Urinary bladder (tissue), 4 donors: ENCODE measurements around the gene PEX26. TPM values are rescaled to one million over a fixed set of nuclear protein-coding genes. Genes with fewer than 3 reads are reported as not detected.
"Not testable (repeated sequence)": the region's sequence is repeated elsewhere in the genome, so short reads cannot be mapped to it uniquely, and the experiment has no call there.

Source experiments
- DNase-seq: peaks from one replicate; pipeline ENCODE4 v3.0.0-alpha.2; 2015; ENCODE audit errors: extremely low spot score
- H3K27ac ChIP-seq: one replicate; pipeline ENCODE4 v1.5.1; 2013; ENCODE audit warnings: low read depth, mild to moderate bottlenecking, moderate library complexity
- H3K36me3 ChIP-seq: one replicate; pipeline ENCODE4 v1.6.1; 2013; ENCODE audit warnings: mild to moderate bottlenecking, moderate library complexity; ENCODE audit not compliant: insufficient read depth
- H3K4me1 ChIP-seq: one replicate; pipeline ENCODE4 v1.6.1; 2013; ENCODE audit warnings: mild to moderate bottlenecking, moderate library complexity; ENCODE audit not compliant: insufficient read depth
- H3K4me3 ChIP-seq: one replicate; pipeline ENCODE4 v1.5.1; 2013; ENCODE audit warnings: low read depth, low read length
- WGBS: extraction: QIAGEN DNeasy Blood & Tissue Kit; methylation state at CpG from one replicate; pipeline ENCODE4 v1.1.7; 2013; 5-methylcytosine and 5-hydroxymethylcytosine counted together
- polyA plus RNA-seq: library from polyadenylated mRNA; stranded (reverse); fragments of 200-250 nt; gene quantifications from one replicate; pipeline ENCODE4 v1.2.3, GENCODE V29; 2013
- total RNA-seq: library from RNA; depleted of rRNA; stranded (reverse); fragments of >200 nt; gene quantifications from one replicate; pipeline ENCODE4 v1.2.3, GENCODE V29; 2014
- donor health status: healthy with polysubstance abuse.
- donor health status: healthy.

PEX26 gene
- total and polyA plus RNA-seq, 2 donors: 11.9 to 17.5 TPM

DNA sequence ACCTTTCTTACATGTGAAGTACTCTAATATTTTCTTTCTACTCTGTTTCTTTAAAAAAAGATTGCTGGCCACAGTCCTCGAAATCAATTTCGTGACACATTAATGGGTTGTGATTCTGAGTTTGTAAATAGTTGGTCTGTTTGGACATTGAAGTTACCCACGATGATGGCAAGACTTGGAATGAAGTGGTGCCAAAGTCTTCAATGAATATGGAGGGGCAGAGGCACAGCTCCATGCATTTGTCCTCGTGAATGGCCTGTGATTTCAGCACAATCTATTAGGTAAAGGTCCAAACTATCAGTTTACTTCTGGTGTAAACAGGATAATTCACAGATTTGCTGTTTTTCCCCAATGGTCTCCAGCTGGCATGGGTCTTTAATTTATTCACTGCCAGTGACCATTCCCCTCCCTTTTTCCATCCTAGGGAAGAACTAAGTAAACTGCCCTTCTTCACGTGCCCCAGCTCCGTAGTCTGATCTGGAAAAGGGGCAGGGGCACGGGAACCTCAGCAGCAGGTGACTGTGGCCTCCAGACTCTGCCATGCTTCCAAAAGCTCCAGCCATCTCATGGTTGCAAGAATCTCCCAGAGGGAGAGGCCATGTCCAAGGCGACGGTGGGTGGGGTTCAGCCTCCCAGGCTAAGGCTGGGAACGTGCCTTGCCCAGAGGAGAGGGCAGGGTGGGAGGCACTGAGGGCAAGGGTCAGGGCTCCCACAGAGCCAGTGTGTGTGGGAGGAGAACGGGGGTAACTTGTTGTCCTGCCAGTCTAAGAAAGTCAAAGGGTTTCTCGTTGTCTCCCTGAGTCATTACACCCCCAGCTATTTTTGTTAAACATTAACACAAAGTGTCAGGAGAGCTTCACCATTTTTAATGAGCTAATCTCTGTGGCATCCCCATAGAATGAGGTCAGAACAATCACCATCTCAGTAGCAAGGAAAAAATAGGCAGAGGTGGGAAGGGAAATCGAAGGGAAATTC, 16.9 kb upstream of the PEX26 start:
- Histone ChIP-seq H3K4me3 (no peak overlapping the region), H3K4me1 (no peaks in the 10 kb centered on the region), H3K27ac (no peak overlapping the region), H3K36me3 (no peaks in the 10 kb centered on the region)
- 61% methylated on average over 13 of the region's 13 CpGs for WGBS
- no peak for DNase-seq

DNA sequence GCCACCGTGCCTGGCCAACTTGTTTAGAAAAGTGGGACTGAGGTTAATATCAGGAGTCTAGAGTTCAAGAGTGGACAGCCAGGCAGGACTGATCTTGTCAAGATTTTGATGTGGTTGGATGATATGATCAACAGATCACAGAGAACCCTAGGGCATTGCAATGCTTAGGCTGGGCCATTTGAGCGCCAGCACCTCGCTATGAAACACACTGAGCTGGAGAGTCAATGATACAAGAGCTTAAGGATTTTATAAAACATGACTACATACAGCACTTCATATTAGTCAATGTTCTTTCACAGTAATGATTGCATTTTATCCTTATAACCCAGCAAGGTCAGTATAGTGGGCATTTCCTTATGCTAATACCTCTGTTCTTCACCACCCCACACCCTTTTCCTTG, 15.4 kb upstream of the PEX26 start:
- no peaks in the 10 kb centered on the region for H3K36me3 ChIP-seq
- no peak overlapping the region for H3K4me3 ChIP-seq
- H3K4me1 ChIP-seq: no peaks in the 10 kb centered on the region
- no peak overlapping the region for H3K27ac ChIP-seq
- DNase-seq: no peak
- 92% methylated on average over 3 of the region's 3 CpGs for WGBS

DNA sequence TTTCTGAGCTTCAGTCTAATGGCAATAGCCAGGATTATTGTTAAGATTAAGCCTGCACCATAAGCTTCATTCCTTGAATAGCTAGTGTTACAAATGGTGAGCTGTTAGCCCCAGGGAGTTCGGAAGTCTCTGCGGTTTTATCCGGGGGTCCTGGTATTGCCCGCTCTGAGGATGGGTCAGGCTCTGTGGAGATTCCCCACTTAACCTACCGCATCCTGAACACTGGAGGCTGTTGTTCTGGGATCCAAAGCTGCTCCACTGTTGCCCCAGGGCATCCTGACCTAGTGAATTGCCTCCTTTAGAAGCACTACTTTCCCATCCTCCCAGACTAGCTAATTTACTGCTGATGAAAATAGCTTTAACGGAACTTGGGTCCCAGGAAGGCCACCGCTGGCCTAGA, 14.5 kb upstream of the PEX26 start:
- Histone ChIP-seq H3K4me3 (no peak overlapping the region), H3K4me1 (no peaks in the 10 kb centered on the region), H3K36me3 (no peaks in the 10 kb centered on the region), H3K27ac (no peak overlapping the region)
- WGBS: 87% methylated on average over 7 of the region's 7 CpGs
- DNase-seq: no peak

DNA sequence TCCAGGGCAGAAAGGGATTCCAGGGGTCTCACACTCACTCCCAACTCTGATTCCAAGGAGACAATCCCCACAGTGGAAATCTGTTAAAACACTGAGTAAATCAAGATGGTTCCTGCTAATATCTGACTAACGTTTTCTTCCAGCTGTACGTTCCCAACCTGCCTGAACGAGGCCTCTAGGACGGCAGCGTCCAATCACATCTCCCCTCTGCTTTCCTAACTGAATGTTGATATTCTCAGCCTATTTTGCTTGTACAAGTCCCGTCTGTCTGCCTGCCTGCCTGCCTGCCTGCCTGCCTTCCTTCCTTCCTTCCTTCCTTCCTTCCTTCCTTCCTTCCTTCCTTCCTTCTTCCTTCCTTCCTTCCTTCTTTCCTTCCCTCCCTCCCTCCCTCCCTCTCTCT, 14.1 kb upstream of the PEX26 start:
- H3K27ac ChIP-seq, H3K4me1 ChIP-seq, H3K36me3 ChIP-seq, H3K4me3 ChIP-seq, DNase-seq: not testable (repeated sequence)
- WGBS: 76% methylated on average over 6 of the region's 6 CpGs

DNA sequence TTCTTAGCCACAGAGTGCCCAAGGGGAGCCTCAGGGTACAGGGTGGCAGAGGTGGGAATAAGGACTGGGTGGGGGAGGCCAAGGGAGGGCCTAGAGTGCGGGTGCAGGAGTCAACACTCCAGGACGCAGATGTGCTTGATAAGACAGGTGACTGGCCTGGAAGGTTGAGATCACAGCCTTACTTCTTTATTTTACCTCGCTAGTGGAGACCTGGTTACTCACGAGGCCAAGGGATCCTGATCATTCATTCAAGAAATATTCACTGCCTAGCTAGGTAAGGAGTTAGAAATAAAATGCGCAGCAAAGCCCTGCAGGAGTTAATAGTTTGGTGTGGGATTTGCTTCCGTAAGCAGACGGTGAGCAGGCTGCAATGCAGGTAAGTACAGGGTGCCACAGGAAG, 13.2 kb upstream of the PEX26 start:
- no peak overlapping the region for H3K4me3 ChIP-seq
- no peaks in the 10 kb centered on the region for H3K36me3 ChIP-seq
- H3K4me1 ChIP-seq: no peaks in the 10 kb centered on the region
- no peak for DNase-seq
- WGBS: 91% methylated on average over 7 of the region's 7 CpGs
- no peak overlapping the region for H3K27ac ChIP-seq

DNA sequence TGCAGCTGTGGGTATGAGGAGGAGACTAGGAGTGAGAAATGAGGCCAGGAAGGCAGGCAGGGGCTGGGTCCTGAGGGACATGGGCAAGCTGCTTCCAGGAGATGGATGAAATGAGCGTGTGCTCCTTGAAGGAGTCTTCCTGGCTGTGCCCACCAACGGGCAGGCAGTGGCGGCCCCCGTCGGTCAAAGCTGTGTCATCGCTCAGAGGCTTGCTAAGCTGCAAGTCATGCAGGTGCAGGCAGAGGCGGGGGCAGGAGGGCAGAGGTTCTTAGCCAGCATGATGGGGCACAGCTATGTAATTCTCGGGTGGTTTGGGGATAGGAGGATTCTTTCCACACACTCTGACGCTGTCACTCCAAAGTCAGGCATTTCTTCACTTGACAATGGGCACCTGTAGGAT, 12.5 kb upstream of the PEX26 start:
- Histone ChIP-seq H3K27ac (no peak overlapping the region), H3K4me3 (no peak overlapping the region), H3K36me3 (no peaks in the 10 kb centered on the region), H3K4me1 (no peaks in the 10 kb centered on the region)
- 73% methylated on average over 9 of the region's 9 CpGs for WGBS
- DNase-seq: no peak

DNA sequence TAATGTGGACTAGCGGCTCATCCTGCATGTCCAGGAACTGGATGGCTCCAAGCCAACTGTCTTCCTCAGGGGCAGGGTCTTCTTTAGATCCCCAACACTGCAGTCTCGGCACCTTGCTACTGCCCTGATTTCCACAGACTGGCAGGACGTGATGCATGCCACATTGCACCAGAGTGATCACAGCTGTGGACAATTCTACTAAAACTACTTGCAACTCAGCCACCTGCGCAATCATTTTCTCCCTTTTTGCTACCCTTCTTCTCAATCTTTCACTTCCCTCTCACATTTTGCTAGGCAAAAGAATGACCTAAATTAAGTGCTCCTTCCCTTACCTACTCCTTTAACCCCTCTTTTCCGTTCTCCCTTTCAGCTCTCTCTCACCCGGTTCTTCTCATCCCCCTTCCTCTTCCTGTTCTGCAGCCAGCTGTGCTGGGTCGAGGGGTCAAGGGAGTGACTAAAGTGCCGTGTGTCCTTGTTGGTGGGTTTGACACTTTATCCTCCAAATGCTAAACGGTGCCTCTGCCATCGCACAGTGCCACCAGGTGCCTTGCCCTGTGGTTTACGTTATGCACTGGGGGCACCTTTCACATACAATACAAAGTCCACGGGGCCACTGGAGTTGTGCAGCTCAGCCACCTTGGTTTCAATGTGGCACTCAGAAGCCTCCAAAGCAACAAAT, 11.5 kb upstream of the PEX26 start:
- WGBS: 57% methylated on average over 12 of the region's 12 CpGs
- Histone ChIP-seq H3K4me3 (no peak overlapping the region), H3K27ac (no peak overlapping the region)

DNA sequence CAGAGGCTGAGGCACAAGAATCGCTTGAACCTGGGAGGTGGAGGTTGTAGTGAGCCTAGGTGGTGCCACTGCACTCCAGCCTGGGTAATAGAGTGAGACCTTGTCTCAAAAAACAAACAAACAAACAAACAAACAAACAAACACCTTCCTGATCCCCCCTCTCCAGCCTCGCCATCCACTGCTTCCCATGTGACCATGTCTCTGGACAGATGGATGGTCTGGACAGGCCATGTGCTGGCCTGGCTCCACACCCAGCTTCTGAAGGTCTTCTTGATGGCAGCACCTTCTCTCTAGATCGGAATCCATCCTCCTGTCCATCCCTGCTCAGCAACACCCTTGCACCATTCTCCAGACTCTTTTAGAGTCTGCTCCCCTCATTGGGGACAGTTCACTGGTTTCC, 10.7 kb upstream of the PEX26 start:
- no peak for DNase-seq
- Histone ChIP-seq H3K27ac (no peak overlapping the region), H3K36me3 (no peaks in the 10 kb centered on the region), H3K4me1 (no peaks in the 10 kb centered on the region), H3K4me3 (no peak overlapping the region)
- 94% methylated on average over 3 of the region's 3 CpGs for WGBS

More for the DNA sequence above, 11.5 kb upstream of the PEX26 start:
- no peaks in the 10 kb centered on the region for H3K4me1 ChIP-seq
- DNase-seq: no peak
- H3K36me3 ChIP-seq: no peaks in the 10 kb centered on the region

DNA sequence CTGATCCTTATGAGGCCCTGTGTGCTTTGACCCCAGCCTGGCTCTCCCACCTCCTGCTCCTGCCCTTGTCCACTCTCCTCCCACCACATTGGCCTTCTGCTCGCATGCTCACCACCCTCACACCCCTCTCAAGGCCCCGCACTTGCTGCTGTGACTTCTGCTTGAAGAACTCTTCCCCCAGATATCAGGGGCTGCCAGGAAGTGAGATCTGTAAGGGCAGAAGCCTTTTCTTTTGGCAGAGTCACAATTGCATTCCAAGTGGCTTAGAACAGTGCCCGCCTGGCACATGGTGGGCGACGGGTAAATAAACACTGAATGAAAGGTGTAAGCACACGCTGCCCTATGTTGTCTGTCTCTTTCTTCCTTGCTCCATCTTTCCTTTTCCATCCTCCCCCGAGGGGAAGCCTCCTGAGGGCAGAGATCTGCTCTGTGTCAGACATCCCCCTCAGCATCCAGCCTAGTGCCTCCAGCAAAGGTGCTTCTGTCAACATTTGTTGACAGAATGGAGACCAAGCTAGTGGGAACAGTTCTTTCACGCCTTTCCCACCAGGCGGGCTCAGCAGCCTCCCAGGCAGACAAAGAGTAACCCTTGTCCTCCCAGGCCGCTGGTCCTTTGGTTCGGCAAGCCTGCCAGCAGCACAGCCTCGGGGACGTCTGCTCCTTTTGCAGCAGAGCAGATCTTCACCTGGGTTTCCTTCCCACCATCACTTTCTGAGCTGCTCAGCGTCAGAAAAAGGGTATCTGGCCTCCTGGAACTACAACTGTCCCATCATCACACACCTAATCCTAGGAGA, 10.0 kb upstream of the PEX26 start:
- no peaks in the 10 kb centered on the region for H3K36me3 ChIP-seq
- no peaks in the 10 kb centered on the region for H3K4me1 ChIP-seq
- WGBS: 42% methylated on average over 14 of the region's 14 CpGs
- no peak for DNase-seq
- H3K27ac ChIP-seq: peak overlapping the region; percentile 48
- H3K4me3 ChIP-seq: no peak overlapping the region

DNA sequence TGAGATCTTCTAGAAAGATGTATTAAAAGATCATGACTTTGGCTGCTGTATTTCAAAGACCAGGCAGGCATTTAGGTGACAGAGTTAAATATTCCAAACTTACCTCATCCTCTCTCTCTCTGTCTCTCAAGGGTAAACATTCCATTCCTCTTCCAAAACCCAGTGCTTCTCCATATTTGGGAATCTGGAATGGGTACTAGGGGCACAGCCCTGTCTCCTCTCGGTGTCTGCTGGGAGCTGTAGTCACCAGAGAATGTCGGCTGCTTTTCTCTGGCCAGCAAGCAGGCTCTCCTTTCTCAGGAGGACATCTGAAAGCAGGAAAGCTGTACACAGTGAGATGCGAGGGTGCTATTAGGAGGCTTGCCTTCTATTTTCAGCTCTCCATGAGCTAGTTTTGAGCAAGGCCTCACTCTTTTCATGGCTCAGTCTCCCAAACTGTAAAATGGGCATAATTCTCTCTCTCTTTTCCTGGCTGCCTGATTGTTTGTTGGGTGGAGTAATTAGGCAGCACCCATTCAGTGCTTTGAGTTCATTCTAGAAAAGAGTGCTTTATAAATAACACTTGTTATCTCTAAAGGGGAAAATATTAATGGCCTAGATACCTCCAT, 9.3 kb upstream of the PEX26 start:
- no peak overlapping the region for H3K4me3 ChIP-seq
- no peak for DNase-seq
- no peak overlapping the region for H3K27ac ChIP-seq
- no peaks in the 10 kb centered on the region for H3K36me3 ChIP-seq
- WGBS: 29% methylated on average over 3 of the region's 3 CpGs
- H3K4me1 ChIP-seq: no peaks in the 10 kb centered on the region

DNA sequence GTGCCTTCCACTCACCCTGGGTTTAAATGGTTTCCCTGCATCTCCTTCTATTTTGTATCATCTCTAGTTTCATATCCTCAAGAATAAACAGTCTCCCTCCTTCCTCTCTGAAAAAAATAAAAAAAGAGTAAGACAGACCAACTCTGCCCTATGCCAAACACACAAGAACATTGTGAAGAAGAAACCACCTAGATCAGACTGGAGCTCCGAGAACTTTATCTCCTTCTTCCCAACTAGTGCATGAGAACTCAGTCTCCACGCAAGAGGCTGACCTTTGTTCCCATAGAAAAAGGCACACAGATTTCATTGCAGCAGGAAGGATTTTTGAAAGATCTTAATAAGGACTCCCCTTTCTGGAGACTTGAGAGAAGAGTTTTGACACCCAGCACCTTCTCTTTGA, 8.7 kb upstream of the PEX26 start:
- no peak overlapping the region for H3K4me3 ChIP-seq
- no peak overlapping the region for H3K27ac ChIP-seq
- H3K36me3 ChIP-seq: no peaks in the 10 kb centered on the region
- no peak for DNase-seq
- WGBS: 53% methylated on average over 2 of the region's 2 CpGs
- H3K4me1 ChIP-seq: no peaks in the 10 kb centered on the region

DNA sequence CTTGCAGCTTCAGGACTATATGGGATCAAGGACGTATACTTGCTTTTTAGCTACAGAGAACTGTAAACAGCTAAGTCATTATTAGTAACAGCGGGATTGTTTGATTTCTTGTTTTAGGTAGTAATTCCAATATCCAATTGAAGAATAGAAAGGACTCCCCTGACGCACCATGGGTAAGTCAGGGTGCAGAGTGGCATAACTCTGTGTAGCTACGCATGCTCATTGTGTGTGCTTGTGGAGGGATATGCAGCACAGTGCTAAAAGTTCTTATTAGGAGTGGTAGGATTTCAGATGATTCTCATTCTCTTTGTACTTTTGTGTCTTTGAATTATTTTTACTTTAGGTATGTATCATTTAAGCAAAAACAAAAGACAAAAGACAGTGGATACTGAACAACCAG, 7.7 kb upstream of the PEX26 start:
- no peak for DNase-seq
- H3K27ac ChIP-seq: no peak overlapping the region
- H3K4me3 ChIP-seq: no peak overlapping the region
- 95% methylated on average over 4 of the region's 4 CpGs for WGBS
- H3K4me1 ChIP-seq: no peaks in the 10 kb centered on the region
- no peaks in the 10 kb centered on the region for H3K36me3 ChIP-seq

DNA sequence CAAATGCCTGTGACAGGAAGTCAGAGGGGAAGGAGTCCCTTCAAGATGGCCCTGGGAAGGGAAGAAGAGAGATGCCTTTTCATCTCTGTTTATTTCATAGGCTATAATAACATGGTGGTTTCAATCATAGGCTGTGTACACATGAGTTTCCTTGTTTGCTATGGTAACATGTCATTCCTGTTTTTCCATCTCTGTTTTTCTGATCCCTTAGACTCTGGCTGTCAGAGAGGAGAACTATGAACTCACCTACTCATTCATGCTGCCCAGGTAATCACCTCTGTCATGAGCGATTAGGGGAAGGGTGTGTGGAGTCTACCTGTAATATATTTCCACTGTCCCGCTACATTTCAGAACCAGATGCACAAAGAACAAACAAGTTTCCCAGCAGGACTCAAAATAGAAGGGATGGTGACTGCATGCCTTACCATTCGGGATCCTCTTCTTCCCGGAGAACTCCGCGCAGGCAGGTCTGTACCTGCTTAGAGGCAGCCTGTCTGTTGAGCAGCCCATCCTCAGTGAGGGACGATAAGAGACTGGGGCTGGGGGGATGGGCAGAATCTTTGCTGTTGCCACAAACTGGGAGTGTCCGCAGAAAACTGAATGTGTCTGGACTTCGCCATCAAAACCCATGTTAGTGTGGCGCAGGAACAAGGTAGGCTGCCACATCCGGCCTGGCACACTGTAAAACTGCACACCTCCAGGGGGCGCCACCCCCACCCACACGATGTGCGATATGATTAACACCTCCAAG, 7.1 kb upstream of the PEX26 start:
- no peaks in the 10 kb centered on the region for H3K4me1 ChIP-seq
- no peaks in the 10 kb centered on the region for H3K36me3 ChIP-seq
- H3K27ac ChIP-seq: no peak overlapping the region
- no peak for DNase-seq
- H3K4me3 ChIP-seq: no peak overlapping the region
- WGBS: 81% methylated on average over 14 of the region's 14 CpGs
